GM21360 (cell line): Measurements from ENCODE around the gene STK32C.
"Not testable (repeated sequence)": the region's sequence is repeated elsewhere in the genome, so short reads cannot be mapped to it uniquely, and the experiment has no call there.

Source experiments
- ATAC-seq: cut with Tn5 transposase; IDR thresholded peaks from one replicate; pipeline ENCODE4 v1.9.1; 2021; ENCODE audit warnings: mild to moderate bottlenecking, moderate library complexity; ENCODE audit not compliant: unreplicated experiment

STK32C gene

GRCh38 chr10:132302421-132303310 is 5.1 kb downstream of the STK32C start:
- no peak for ATAC-seq

- ATAC-seq: no peak
Measured at GRCh38 chr10:132301371-132302330, 6.1 kb downstream of the STK32C start.

GRCh38 chr10:132300582-132300981 is 7.2 kb downstream of the STK32C start:
- ATAC-seq: no peak

GRCh38 chr10:132299371-132300336 is 8.1 kb downstream of the STK32C start:
- ATAC-seq: no peak

GRCh38 chr10:132298038-132298881 is 9.5 kb downstream of the STK32C start:
- no peak for ATAC-seq

- no peak for ATAC-seq
Measured at GRCh38 chr10:132297526-132297925, 10.2 kb downstream of the STK32C start.

- ATAC-seq: no peak
Measured at GRCh38 chr10:132296666-132297443, 10.9 kb downstream of the STK32C start.

GRCh38 chr10:132295481-132295880 is 12.3 kb downstream of the STK32C start:
- ATAC-seq: not testable (repeated sequence)

GRCh38 chr10:132294561-132295318 is 13.0 kb downstream of the STK32C start:
- no peak for ATAC-seq

- no peak for ATAC-seq
Measured at GRCh38 chr10:132293813-132294520, 13.8 kb downstream of the STK32C start.

- no peak for ATAC-seq
Measured at GRCh38 chr10:132293201-132293812, 14.4 kb downstream of the STK32C start.

- no peak for ATAC-seq
Measured at GRCh38 chr10:132292287-132293200, 15.2 kb downstream of the STK32C start.

- ATAC-seq: no peak
Measured at GRCh38 chr10:132291826-132292225, 15.9 kb downstream of the STK32C start.

- no peak for ATAC-seq
Measured at GRCh38 chr10:132290631-132291030, 17.1 kb downstream of the STK32C start.

GRCh38 chr10:132289439-132289838 is 18.3 kb downstream of the STK32C start:
- ATAC-seq: no peak
